BLaER1 (cell line): Measurements from ENCODE around the gene SSH3.

Source experiments
- H3K27ac ChIP-seq: shearing (Covaris generic); formaldehyde crosslinking; 2 replicates; pipeline ENCODE4 v1.8.1; 2022
- H3K27me3 ChIP-seq: shearing (Covaris generic); formaldehyde crosslinking; 2 replicates; pipeline ENCODE4 v1.8.1; 2022
- H3K36me3 ChIP-seq: shearing (Covaris generic); formaldehyde crosslinking; 2 replicates; pipeline ENCODE4 v1.8.1; 2022
- H3K4me1 ChIP-seq: shearing (Covaris generic); formaldehyde crosslinking; 2 replicates; pipeline ENCODE4 v1.8.1; 2022
- H3K4me2 ChIP-seq: shearing (Covaris generic); formaldehyde crosslinking; 2 replicates; pipeline ENCODE4 v1.8.1; 2022
- H3K4me3 ChIP-seq: shearing (Covaris generic); formaldehyde crosslinking; 2 replicates; pipeline ENCODE4 v1.8.1; 2022
- H3K9ac ChIP-seq: shearing (Covaris generic); formaldehyde crosslinking; 2 replicates; pipeline ENCODE4 v1.8.1; 2022
- H3K9me3 ChIP-seq: shearing (Covaris generic); formaldehyde crosslinking; 2 replicates; pipeline ENCODE4 v1.8.1; 2022
- H4K20me1 ChIP-seq: shearing (Covaris generic); formaldehyde crosslinking; 2 replicates; pipeline ENCODE4 v1.8.1; 2022
- Cebpa-rat ChIP-seq: shearing (Covaris generic); IDR thresholded peaks from 2 replicates; pipeline ENCODE4 v1.8.1; 2022

Gene SSH3

GRCh38 chr11:67337257-67337656, 33.9 kb downstream of the SSH3 start:
- Histone ChIP-seq H4K20me1 (no peaks in the 10 kb centered on the region), H3K27ac (no peak overlapping the region), H3K4me3 (no peak overlapping the region), H3K9ac (no peak overlapping the region), H3K9me3 (peaks cover 7% of the 10 kb centered on the region), H3K4me2 (no peak overlapping the region), H3K36me3 (no peaks in the 10 kb centered on the region; the same call in 1 of the 2 replicates), H3K4me1 (no peaks in the 10 kb centered on the region), H3K27me3 (no peaks in the 10 kb centered on the region)
- no peak for TF ChIP-seq Cebpa-rat

- Histone ChIP-seq H4K20me1 (no peaks in the 10 kb centered on the region), H3K9ac (no peak overlapping the region), H3K4me3 (no peak overlapping the region), H3K36me3 (no peaks in the 10 kb centered on the region), H3K9me3 (peaks cover 11% of the 10 kb centered on the region), H3K4me2 (peak overlapping the region; percentile 34), H3K4me1 (peaks cover 30% of the 10 kb centered on the region), H3K27me3 (no peaks in the 10 kb centered on the region), H3K27ac (no peak overlapping the region)
- TF ChIP-seq Cebpa-rat: no peak
These were observed 40.9 kb downstream of the SSH3 start for GRCh38 chr11:67344264-67344663.

GRCh38 chr11:67345247-67345919, 42.1 kb downstream of the SSH3 start:
- Histone ChIP-seq H3K4me3 (no peak overlapping the region), H3K4me2 (peak overlapping the region; percentile 34), H3K9ac (no peak overlapping the region), H3K9me3 (peaks cover 11% of the 10 kb centered on the region), H3K27ac (no peak overlapping the region), H3K27me3 (no peaks in the 10 kb centered on the region), H3K36me3 (no peaks in the 10 kb centered on the region), H4K20me1 (no peaks in the 10 kb centered on the region), H3K4me1 (peaks cover 40% of the 10 kb centered on the region)
- no peak for TF ChIP-seq Cebpa-rat

- Histone ChIP-seq H3K9ac (no peak overlapping the region), H3K36me3 (no peaks in the 10 kb centered on the region), H3K27me3 (no peaks in the 10 kb centered on the region), H3K27ac (no peak overlapping the region), H3K4me2 (no peak overlapping the region), H3K9me3 (peaks cover 11% of the 10 kb centered on the region), H3K4me3 (no peak overlapping the region), H3K4me1 (peaks cover 48% of the 10 kb centered on the region), H4K20me1 (no peaks in the 10 kb centered on the region)
- TF ChIP-seq Cebpa-rat: no peak
These were observed 42.8 kb downstream of the SSH3 start for GRCh38 chr11:67345920-67346819.

- Histone ChIP-seq H3K9me3 (no peaks in the 10 kb centered on the region), H3K27me3 (no peaks in the 10 kb centered on the region), H3K4me3 (no peak overlapping the region), H3K27ac (no peak overlapping the region), H3K4me1 (peaks cover 67% of the 10 kb centered on the region), H3K9ac (no peak overlapping the region), H4K20me1 (no peaks in the 10 kb centered on the region), H3K36me3 (no peaks in the 10 kb centered on the region), H3K4me2 (no peak overlapping the region)
- TF ChIP-seq Cebpa-rat: no peak
These were observed 44.8 kb downstream of the SSH3 start for GRCh38 chr11:67347964-67348749.

GRCh38 chr11:67349036-67349435, 45.7 kb downstream of the SSH3 start:
- TF ChIP-seq Cebpa-rat: no peak
- Histone ChIP-seq H3K4me1 (peaks cover 67% of the 10 kb centered on the region), H3K27ac (no peak overlapping the region), H4K20me1 (no peaks in the 10 kb centered on the region), H3K9me3 (no peaks in the 10 kb centered on the region), H3K4me2 (no peak overlapping the region), H3K36me3 (no peaks in the 10 kb centered on the region), H3K27me3 (no peaks in the 10 kb centered on the region), H3K9ac (no peak overlapping the region), H3K4me3 (no peak overlapping the region)

GRCh38 chr11:67349457-67349856, 46.1 kb downstream of the SSH3 start:
- H3K9ac ChIP-seq: no peak overlapping the region
- no peak overlapping the region; the same call in 1 of the 2 replicates for H3K4me2 ChIP-seq
- H3K36me3 ChIP-seq: no peaks in the 10 kb centered on the region
- H3K27ac ChIP-seq: no peak overlapping the region
- H3K4me1 ChIP-seq: peaks cover 67% of the 10 kb centered on the region
- no peak for TF ChIP-seq Cebpa-rat
- no peak overlapping the region for H3K4me3 ChIP-seq
- H3K27me3 ChIP-seq: no peaks in the 10 kb centered on the region
- H4K20me1 ChIP-seq: no peaks in the 10 kb centered on the region
- no peaks in the 10 kb centered on the region for H3K9me3 ChIP-seq

GRCh38 chr11:67349928-67350465, 46.7 kb downstream of the SSH3 start:
- H3K4me1 ChIP-seq: peaks cover 67% of the 10 kb centered on the region
- no peak overlapping the region for H3K4me3 ChIP-seq
- no peaks in the 10 kb centered on the region for H3K9me3 ChIP-seq
- no peaks in the 10 kb centered on the region for H4K20me1 ChIP-seq
- no peak for TF ChIP-seq Cebpa-rat
- H3K36me3 ChIP-seq: no peaks in the 10 kb centered on the region
- H3K9ac ChIP-seq: 0 out of 2 replicates have a peak overlapping the region, but pooled peaks have one; percentile 10
- no peak overlapping the region for H3K27ac ChIP-seq
- H3K4me2 ChIP-seq: peak overlapping the region; percentile 34; the same call in 1 of the 2 replicates
- no peaks in the 10 kb centered on the region for H3K27me3 ChIP-seq

- H3K4me3 ChIP-seq: 0 out of 2 replicates have a peak overlapping the region, but pooled peaks have one; percentile 22
- peaks cover 67% of the 10 kb centered on the region for H3K4me1 ChIP-seq
- peak overlapping the region; percentile 62 for H3K27ac ChIP-seq
- no peaks in the 10 kb centered on the region for H3K9me3 ChIP-seq
- no peaks in the 10 kb centered on the region for H3K27me3 ChIP-seq
- peak overlapping the region; percentile 60 for H3K9ac ChIP-seq
- no peaks in the 10 kb centered on the region for H3K36me3 ChIP-seq
- H3K4me2 ChIP-seq: peak overlapping the region; percentile 99
- H4K20me1 ChIP-seq: no peaks in the 10 kb centered on the region
- TF ChIP-seq Cebpa-rat: no peak
These were observed 48.1 kb downstream of the SSH3 start for GRCh38 chr11:67351275-67352005.
